Activated CD8-positive, alpha-beta memory T cell treated with anti-CD3 and anti-CD28 coated beads for 36 hours (primary cell): ENCODE results near the gene DNAJC28. TPM values are rescaled to one million over a fixed set of nuclear protein-coding genes. Genes with fewer than 3 reads are reported as not detected.
"Not testable (repeated sequence)": the region's sequence is repeated elsewhere in the genome, so short reads cannot be mapped to it uniquely, and the experiment has no call there.

Source experiments
- CTCF ChIA-PET: fragments of 350-600 bp; sonication (Branson Sonifier 250); formaldehyde crosslinking; loops from one replicate; lab custom pipeline; 2021; ENCODE audit warnings: antibody characterized with exemption; lab: Charles Lee
- POLR2A ChIA-PET: fragments of 350-600 bp; sonication (Branson Sonifier 250); formaldehyde crosslinking; loops from one replicate; lab custom pipeline; 2021; ENCODE audit warnings: antibody characterized with exemption; lab: Charles Lee
- total RNA-seq, 2 experiments: library from RNA; stranded (reverse); gene quantifications; one replicate each; pipeline ENCODE4 v1.2.3, GENCODE V29; 2021

DNAJC28 gene
- total RNA-seq, 2 experiments from 2014 or later = 0.36 to 0.57 TPM

DNA sequence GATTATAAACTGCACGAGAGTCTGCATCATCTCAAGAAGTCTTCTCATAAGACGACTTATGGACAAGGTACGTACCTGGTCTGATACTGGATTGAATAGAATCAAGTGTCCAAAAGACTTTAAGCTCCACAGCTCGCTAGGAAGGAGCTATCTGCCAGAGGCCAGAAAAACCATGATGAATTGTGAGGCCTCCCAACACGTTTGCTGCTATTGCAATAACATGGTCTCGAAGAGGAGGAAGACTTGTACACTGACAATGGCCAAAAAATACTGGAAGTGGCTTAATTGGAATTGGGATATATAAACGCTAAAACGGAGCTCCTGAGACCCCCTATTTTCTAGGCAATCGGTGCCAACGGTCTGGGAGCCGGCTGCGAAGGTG is 534 bp downstream of the DNAJC28 start:
- ChIA-PET CTCF (interaction anchor here (2.3 kb wide), 1 partner anchor 10 kb away, joined by 12 read pairs; the partner anchor contains the start of gene TMEM50B), POLR2A (interaction anchor here (0.5 to 3.5 kb wide), 4 partner anchors 11 to 98 kb away, joined by 4 to 34 read pairs (median 5); partner anchors contain the start of genes DONSON and TMEM50B)

DNA sequence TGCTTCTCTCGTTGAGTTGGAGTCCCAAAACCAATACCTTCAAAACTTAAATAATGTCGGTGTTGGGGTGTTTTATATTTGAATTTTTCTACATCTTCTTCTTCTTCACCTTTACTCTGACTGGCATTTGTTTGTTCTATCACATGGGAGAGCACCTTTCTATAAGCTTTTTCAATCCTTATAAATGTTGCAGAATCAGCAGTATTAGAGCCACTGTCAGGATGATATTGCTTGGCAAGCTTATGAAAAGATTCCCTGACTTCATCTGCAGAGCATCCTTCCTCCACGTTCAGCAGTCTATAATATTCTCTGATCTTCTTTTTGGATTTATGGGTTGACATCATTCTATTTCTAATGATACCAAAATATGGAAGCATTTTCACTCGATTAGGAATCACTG is 2.6 kb downstream of the DNAJC28 start:
- POLR2A ChIA-PET = interaction anchor here (3.5 kb wide), 1 partner anchor 9 kb away, joined by 34 read pairs; the partner anchor contains the start of gene TMEM50B

DNA sequence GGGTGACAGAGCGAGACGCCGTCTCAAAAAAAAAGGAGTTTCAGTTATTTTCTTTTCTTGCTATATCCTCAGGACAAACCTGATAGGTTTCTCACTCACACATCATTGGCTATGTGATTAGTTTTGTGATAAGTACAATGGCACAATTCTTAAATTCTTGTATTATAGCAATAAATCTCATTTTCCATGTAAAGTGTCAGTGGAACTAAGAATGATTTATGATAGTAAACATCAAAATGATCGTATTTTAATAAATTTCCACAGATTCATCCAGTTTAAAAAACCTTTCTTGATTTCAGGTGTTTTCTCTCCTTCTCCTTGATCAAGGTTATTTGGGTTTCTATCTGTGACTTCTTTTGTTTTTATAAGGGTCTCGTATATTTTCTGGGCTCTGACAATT is 3.5 kb downstream of the DNAJC28 start:
- ChIA-PET CTCF (no interaction called here), POLR2A (no interaction called here)

More for the DNA sequence above, 2.6 kb downstream of the DNAJC28 start:
- CTCF ChIA-PET = interaction anchor here (0.6 kb wide), 1 partner anchor 272 kb away, joined by 3 read pairs; no protein-coding TSS in a partner anchor

DNA sequence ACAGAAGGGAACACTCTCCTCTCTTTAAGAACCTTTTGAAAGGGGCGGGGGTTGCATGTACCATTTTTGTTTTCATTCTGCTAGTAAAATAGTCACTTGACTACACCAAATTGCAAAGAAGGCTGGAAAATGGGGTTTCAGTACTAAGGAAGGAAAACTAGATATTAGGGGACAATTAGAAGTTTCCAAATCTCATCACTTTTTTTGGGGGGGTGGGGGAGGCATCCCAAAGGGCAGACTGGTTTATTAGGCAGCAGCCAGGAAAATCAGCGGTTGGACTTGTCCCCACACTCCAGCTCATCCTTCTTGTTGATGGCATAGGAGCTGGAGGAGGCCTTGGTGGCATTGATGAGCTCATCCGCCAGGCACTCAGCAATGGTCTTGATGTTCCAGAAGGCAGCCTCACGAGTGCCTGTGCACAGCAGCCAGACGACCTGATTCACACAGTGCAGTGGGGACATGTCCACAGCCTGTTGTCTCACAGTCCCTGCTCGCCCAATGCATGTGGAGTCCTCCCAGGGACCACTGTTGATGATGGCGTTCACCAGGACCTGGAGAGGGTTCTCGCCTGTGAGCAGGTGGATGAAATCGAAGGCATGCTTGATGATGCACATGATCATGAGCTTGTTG is 10.1 kb downstream of the DNAJC28 start:
- POLR2A ChIA-PET = interaction anchor here (3.0 kb wide), 1 partner anchor 9 kb away, joined by 34 read pairs; the partner anchor contains the start of gene DNAJC28
- CTCF ChIA-PET = interaction anchor here (0.7 to 4.1 kb wide), 3 partner anchors 9 to 36 kb away, joined by 3 to 12 read pairs (median 3); partner anchors contain the start of gene DNAJC28

DNA sequence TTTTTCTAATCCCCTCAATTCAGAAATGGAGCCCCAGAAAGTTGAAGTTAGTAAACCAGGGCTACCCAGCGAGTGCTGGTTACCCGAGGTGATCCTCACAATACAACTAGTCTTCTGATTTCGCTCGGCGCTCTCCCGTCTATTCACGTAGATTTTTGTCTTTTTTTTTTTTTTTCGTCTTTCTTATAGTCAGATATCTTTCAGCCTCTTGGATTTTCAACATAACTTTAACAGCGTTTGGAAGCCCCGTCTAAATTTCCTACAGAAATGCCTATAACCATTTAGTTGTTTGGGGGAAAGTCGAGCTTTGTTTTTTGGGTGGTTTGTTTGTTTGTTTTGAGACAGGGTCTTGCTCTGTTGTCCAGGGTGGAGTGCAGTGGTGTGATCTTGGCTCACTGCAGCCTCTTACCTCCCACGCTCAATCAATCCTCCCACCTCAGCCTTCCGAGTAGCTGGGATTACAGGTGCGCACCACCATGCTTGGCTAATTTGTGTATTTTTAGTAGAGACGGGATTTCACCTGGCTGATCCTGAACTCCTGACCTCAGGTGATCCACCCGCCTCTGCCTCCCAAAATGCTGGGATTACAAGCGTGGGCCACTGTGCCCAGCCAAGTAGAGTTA is 10.9 kb downstream of the DNAJC28 start:
- ChIA-PET CTCF (interaction anchor here (0.6 to 4.1 kb wide), 4 partner anchors 10 to 281 kb away, joined by 3 to 12 read pairs (median 4); partner anchors contain the start of gene DNAJC28), POLR2A (interaction anchor here (0.7 to 3.0 kb wide), 5 partner anchors 10 to 108 kb away, joined by 3 to 34 read pairs (median 4); partner anchors contain the start of genes DNAJC28, DONSON, GART and SON)

DNA sequence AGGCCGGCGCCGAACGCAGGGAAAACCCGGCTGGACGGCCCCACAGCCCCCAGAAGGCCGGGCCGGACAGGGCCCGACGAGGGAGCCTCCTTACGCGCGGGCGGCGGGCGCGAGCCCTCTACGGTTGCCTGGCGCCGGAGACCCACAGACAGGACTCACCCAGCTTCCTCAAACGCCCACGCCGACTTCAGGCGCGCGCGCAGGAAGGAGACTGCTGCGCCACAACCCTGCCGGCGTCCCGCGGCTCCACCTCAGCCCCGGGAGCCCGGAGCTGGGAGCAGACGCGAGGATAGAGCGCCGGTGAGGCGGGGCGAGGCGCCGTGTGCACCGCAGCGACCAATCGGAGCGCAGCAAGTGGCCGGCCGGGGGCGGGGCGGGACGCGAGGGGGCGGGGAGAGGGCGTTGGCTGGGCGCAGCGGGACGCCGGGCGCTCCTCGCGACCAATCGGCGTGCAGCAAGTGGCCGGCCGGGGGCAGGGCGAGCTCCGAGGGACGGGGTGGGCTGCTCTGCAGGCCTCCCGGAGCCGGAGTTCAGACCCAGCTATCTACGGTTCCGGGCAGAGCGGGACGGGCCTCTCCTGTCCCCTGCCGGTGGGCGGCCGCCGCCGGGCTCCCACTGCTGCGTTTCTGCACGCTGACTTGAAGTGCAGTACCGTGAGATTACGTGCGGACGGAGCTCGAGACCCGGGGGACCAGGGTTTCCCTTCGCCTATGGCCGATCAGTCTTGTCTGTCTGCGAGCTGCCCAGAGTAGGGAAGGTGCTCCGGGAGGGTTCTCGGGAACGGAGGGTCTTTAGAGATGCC is 11.6 kb downstream of the DNAJC28 start, which contains the start of gene TMEM50B:
TMEM50B (minus strand) TSS at position 296 of the 802 bp plus-strand sequence. CDS start 11,089 bp downstream, outside the sequence.
- ChIA-PET POLR2A (interaction anchor here (0.5 to 3.0 kb wide), 10 partner anchors 10 to 732 kb away, joined by 3 to 34 read pairs (median 4); partner anchors contain the start of genes DNAJC28, DONSON, GART and SON), CTCF (interaction anchor here (0.6 to 4.1 kb wide), 4 partner anchors 11 to 280 kb away, joined by 3 to 12 read pairs (median 4); partner anchors contain the start of gene DNAJC28)

DNA sequence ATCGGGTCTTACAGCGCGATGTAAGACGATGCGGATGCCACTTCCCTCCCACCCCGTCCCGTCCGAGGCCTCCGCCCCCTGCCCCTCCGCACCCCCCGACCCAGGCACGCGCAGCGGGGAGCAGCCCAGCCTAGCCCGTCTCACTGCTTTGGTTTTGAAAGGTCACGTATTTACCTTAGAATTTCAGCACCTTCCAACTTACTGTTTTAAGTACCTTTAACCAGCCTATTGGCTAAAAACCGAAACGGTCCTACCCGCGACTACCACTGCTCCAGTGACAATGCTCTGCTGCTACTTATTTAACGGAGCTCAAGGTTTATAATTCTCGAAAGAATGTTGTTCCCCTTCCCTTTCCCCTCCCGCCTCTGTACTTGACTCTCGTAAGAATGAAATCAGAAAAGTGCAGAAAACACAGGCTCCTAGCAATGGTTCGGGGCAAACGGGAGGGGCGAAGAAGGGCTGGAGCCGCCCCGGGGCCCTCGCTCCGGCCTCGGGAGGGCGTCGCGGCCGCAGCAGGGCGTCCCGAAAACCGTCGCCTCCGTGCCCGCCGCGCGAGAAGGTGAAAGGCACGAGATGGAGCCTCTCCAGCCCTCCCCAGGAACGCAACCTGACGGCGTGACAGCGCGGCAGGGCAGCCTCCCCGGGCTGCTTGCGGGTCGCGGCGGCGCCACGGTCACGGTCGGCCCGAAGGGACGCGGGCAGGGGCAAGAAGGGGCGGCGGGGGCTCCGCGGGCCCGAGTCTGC is 12.4 kb downstream of the DNAJC28 start:
- ChIA-PET CTCF (interaction anchor here (4.1 kb wide), 1 partner anchor 12 kb away, joined by 12 read pairs; the partner anchor contains the start of gene DNAJC28), POLR2A (interaction anchor here (0.6 to 3.0 kb wide), 8 partner anchors 11 to 731 kb away, joined by 3 to 34 read pairs (median 6); partner anchors contain the start of genes DNAJC28, GART and SON)

DNA sequence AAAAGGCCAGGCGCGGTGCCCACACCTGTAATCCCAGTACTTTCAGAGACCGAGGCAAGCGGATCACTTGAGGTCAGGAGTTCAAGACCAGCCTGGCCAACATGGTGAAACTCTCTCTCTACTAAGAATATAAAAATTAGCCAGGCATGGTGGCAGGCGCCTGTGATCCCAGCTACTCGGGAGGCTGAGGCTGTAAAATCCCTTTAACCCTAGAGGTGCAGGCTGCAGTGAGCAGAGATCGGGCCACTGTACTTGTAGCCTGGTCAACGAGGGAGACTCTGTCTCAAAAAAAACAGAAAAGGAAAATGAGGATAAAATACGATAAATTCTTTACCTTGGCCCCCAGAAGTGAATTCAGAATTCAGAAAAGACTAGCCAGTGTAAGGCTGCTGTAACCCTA is 13.3 kb downstream of the DNAJC28 start:
- ChIA-PET POLR2A (no interaction called here), CTCF (no interaction called here)

DNA sequence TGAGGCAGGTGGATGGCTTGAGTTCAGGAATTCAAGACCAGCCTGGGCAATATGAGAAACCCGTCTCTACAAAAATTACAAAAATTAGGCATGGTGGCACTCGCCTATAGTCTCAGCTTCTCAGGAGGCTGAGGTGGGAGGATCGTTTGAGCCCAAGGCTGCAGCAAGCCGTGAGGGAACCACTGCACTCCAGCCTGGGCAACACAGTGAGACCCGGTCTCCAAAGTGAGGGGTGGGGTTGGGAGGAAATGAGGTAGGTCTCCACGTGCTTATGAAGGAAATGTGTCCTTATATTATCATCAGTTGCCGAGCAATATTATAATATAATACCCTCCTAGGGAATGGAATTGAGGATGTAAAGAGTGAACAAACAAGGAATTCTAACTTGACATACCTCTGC is 14.4 kb downstream of the DNAJC28 start:
- ChIA-PET POLR2A (no interaction called here), CTCF (interaction anchor here (0.6 kb wide), 1 partner anchor 61 kb away, joined by 5 read pairs; no protein-coding TSS in a partner anchor)

DNA sequence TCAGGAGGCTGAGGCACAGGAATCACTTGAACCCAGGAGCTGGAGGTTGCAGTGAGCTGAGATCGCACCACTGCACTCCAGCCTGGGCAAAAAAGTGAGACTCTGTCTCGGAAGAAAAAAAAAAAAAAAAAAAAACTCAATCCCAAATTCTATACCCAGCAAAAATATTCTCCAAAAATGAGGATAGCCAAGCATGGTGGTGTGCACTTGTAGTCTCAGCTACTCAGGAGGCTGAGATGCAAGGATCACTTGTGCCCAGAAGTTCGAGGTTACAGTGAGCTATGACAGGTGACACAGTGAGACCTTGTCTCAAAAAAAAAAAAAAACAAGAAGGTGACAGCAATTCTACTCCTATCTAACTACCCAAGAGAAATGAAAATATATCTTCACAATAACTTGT is 18.2 kb downstream of the DNAJC28 start:
- ChIA-PET POLR2A (no interaction called here), CTCF (no interaction called here)

DNA sequence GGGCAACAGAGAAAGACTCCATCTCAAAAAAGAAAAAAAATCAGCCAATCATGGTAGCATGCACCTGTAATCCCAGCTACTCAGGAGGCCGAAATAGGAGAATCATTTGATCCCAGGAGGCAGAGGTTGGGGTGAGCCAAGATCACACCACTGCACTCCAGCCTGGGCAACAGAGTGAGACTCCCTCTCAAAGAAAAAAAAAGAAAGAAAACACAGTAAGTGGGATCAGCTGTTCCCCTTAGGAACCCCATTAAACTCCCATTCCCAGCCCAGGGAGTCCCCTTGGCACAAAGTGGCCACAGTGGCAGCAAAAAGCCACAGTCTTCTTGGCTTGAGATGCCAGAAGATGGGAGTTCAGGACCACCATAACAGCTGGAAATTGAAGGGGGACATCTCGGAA is 20.8 kb downstream of the DNAJC28 start:
- CTCF ChIA-PET = no interaction called here

DNA sequence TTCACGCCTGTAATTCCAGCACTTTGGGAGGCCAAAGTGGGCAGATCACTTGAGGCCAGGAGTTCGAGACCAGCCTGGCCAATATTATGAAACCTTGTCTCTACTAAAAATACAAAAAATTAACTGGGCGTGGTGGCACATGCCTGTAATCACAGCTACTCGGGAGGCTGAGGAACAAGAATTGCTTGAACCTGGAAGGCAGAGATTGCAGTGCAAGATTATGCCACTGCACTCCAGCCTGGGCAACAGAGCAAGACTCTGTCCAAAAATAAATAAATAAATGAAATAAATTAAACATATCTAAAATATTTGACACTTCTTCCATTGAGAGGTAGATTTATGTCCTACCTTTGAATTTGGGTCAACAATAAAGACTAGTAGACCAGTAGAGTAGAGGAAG is 22.3 kb downstream of the DNAJC28 start:
- POLR2A ChIA-PET = not testable (repeated sequence)

More for the DNA sequence above, 20.8 kb downstream of the DNAJC28 start:
- POLR2A ChIA-PET = interaction anchor here (0.6 kb wide), 1 partner anchor 11 kb away, joined by 4 read pairs; no protein-coding TSS in a partner anchor

DNA sequence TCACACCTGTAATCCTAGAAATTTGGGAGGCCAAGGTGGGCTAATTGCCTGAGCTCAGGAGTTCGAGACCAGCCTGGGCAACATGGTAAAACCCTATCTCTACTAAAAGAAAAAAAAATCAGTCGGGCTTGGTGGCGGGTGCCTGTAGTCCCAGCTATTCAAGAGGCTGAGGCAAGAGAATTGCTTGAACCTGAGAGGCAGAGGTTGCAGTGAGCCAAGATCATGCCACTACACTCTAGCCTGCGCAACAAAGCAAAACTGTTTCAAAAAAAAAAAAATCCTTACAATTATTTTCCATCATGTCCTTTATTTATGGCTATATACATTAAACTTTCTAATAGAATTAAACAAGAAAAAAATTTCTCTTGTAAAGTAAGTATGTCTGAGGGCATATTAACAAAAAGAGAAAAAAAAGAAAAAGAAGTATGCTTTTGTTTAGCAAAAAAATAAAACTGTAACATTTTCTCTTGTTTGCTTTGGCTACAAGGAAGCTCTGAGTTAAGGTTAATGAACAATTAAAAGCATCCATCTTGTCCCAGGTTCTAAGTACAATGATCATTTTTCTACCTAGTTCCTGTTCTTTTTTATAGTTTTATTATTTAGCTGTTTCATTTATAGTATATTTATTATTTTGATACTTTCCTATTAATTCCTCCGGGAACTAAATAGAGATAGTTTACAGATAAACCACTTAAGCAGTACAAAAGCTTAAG is 29.8 kb downstream of the DNAJC28 start:
- POLR2A ChIA-PET = interaction anchor here (1.0 kb wide), 1 partner anchor 18 kb away, joined by 4 read pairs; the partner anchor contains the start of gene TMEM50B
- CTCF ChIA-PET = interaction anchor here (0.8 to 1.3 kb wide), 3 partner anchors 15 to 265 kb away, joined by 3 read pairs; no protein-coding TSS in a partner anchor

More for the DNA sequence above, 22.3 kb downstream of the DNAJC28 start:
- CTCF ChIA-PET = not testable (repeated sequence)

DNA sequence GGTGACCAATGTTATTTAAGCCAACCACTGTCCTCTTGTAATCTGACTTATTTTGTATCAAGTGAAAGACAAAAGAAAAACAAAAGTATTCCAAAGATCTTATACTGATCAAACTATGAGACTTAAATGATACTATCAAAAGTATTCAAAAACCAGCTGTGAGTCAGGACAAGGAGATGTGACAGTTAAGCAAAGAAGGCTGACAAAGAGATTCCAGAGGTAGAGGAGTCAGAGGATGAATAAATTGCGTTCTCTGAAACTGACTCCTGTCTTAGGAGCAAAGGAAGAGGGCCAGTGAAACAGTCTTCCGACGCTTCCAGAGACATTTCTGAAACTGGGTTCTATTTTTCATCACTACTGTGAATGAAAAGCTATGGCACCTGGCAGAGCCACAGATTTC is 32.7 kb downstream of the DNAJC28 start:
- CTCF ChIA-PET = no interaction called here
- POLR2A ChIA-PET = no interaction called here

DNA sequence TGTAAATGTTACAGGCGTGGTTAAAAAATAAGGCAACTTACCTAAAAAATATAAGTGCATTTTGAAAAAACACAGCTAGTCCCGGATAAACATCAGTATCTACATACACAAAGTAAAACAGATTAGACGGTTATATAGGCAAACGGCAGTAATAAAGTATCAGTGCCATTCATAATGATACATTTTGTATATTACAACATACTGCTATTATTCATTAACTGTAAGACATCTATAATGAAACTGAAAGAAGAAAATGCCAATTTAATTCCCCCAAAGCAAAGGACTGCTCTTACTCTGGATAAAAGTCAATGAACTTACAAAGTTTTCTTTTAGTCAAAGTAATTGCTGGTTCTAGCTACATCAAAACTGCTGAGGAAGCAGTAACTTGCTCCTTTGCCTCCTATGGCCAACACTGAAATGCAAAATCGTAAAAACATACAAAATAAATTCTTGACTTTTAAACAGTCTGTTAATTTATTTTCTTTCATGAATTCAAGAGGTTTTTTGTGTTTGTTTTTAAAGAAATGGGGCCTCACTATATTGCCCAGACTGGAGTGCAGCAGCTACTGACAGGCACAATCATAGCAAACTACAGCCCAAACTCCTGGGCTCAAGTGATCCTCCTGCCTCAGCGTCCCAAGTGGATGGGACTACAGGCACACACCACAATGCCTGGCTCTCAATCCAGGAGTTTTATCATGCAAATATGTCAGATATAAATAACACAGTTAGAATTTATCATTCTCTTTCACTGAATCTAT is 35.6 kb downstream of the DNAJC28 start:
- POLR2A ChIA-PET = interaction anchor here (0.5 kb wide), 1 partner anchor 16 kb away, joined by 6 read pairs; no protein-coding TSS in a partner anchor
- CTCF ChIA-PET = interaction anchor here (0.8 to 1.8 kb wide), 2 partner anchors 11 to 256 kb away, joined by 3 to 4 read pairs; no protein-coding TSS in a partner anchor

DNA sequence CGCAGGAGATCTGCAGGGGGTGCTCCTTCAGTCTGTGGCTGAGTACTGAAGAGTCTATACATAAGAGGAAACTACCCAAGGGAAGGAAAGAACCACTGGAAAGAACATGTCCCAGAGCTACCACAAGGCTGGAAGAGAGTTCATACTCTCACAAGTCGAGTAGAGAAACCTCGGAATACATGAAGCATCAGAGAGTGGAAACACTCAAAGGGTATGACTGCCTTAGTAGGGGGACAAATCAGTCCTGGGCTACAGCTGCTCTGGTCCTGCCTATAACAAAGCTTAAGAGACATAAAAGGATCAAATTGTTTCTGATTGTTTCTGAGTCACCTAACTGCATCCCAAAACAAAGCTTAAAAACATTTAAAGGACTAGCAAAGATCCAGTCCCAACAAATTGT is 39.2 kb downstream of the DNAJC28 start:
- ChIA-PET CTCF (interaction anchor here (1.8 kb wide), 1 partner anchor 255 kb away, joined by 5 read pairs; no protein-coding TSS in a partner anchor), POLR2A (no interaction called here)
